ES-I3 (cell line): ENCODE data around the gene ROBO1.
A peak's percentile ranks its signal among the peaks of the same experiment; 100 is the strongest.
"Not testable (repeated sequence)": the region's sequence is repeated elsewhere in the genome, so short reads cannot be mapped to it uniquely, and the experiment has no call there.

Experiments
- H3K36me3 ChIP-seq: 2 replicates; pipeline ENCODE4 v1.6.1; 2013; ENCODE audit warnings: mild to moderate bottlenecking, low read length, control low read depth, moderate library complexity; ENCODE audit not compliant: insufficient read depth
- H3K4me1 ChIP-seq: 2 replicates; pipeline ENCODE4 v1.6.1; 2013; ENCODE audit warnings: mild to moderate bottlenecking, control low read depth, low read length; ENCODE audit not compliant: insufficient read depth
- H3K9ac ChIP-seq: 2 replicates; pipeline ENCODE4 v1.6.1; 2013; ENCODE audit warnings: low read depth, mild to moderate bottlenecking, low read length, moderate library complexity
- H3K9me3 ChIP-seq: 2 replicates; pipeline ENCODE4 v1.6.1; 2013; ENCODE audit warnings: mild to moderate bottlenecking, low read length, moderate library complexity; ENCODE audit not compliant: control insufficient read depth, insufficient read depth

The ROBO1 gene

GRCh38 chr3:79344876-79345871 lies 422.6 kb downstream of the ROBO1 start:
- Histone ChIP-seq H3K9me3 (no peaks in the 10 kb centered on the region), H3K9ac (no peak overlapping the region), H3K4me1 (no peaks in the 10 kb centered on the region), H3K36me3 (no peaks in the 10 kb centered on the region)

- Histone ChIP-seq H3K9ac (no peak overlapping the region), H3K9me3 (peaks cover 1% of the 10 kb centered on the region; the same call in 1 of the 2 replicates), H3K4me1 (no peaks in the 10 kb centered on the region), H3K36me3 (no peaks in the 10 kb centered on the region)
Measured at GRCh38 chr3:79341961-79342360, 425.8 kb downstream of the ROBO1 start.

DNA sequence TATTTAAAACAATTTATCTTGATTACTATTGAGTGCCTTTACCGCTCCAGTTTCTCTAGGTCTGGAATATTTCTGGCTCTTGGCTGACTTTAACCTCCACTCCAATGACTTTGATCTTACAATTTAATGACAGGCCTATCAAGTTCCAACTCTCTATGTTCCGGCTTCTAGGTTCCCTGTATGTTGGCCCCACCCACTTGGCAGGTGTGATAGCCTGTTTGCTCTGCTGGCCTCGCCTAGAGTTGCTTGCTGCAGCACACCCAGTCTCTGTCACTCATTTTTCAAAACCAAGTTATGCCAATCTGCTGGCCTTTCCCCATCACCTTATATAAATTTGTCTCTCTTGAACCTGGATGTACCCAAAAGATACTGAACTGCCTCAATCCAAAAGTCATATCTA lies 428.0 kb downstream of the ROBO1 start:
- H3K9me3 ChIP-seq: peaks cover 3% of the 10 kb centered on the region
- H3K4me1 ChIP-seq: no peaks in the 10 kb centered on the region
- no peaks in the 10 kb centered on the region; the same call in 1 of the 2 replicates for H3K36me3 ChIP-seq
- H3K9ac ChIP-seq: no peak overlapping the region

- no peaks in the 10 kb centered on the region; the same call in 1 of the 2 replicates for H3K36me3 ChIP-seq
- peaks cover 3% of the 10 kb centered on the region for H3K9me3 ChIP-seq
- H3K4me1 ChIP-seq: no peaks in the 10 kb centered on the region
- no peak overlapping the region for H3K9ac ChIP-seq
Measured at GRCh38 chr3:79337798-79338197, 430.0 kb downstream of the ROBO1 start.

DNA sequence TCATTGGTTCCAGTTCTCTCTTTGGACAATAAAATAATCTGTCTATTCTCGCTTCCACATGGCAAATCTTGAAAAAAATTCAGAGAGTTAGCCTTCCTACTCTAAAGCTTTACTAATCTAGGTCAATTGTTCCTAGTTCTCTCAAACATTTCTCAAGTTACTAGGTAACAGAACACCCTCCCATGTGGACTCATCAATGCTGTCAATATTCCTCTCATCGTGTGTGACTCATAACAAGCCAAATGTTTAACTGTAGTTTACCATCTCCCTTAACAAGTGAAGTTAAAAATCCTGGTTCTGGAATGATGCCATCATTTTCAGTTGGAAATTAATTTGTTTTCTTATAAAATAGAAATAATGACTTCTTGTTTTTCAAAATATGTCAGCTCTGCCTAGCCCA lies 438.6 kb downstream of the ROBO1 start:
- H3K9ac ChIP-seq: no peak overlapping the region
- H3K36me3 ChIP-seq: no peaks in the 10 kb centered on the region
- no peaks in the 10 kb centered on the region for H3K9me3 ChIP-seq
- peaks cover 34% of the 10 kb centered on the region; the same call in 1 of the 2 replicates for H3K4me1 ChIP-seq

DNA sequence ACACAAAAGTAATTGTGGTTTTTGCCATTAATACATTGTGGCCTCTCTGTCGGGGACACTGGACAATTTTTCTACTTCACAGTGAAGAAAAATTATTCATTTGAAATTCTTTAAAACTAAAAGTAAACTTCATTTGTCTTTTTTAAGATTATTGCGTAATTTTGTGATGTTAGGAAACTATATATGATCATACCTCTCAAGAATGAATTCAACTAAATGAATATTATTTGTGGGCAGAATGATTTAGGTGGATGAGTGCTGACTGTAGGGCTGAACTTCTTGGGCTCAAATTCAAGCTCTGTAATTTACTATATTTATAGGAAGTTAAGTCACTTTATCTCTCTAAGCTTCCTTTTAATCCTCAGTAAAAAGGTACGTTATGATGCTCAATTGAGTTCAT lies 441.2 kb downstream of the ROBO1 start:
- H3K36me3 ChIP-seq: no peaks in the 10 kb centered on the region
- H3K9ac ChIP-seq: peak overlapping the region; percentile 31; the same call in 1 of the 2 replicates
- peaks cover 34% of the 10 kb centered on the region; the same call in 1 of the 2 replicates for H3K4me1 ChIP-seq
- no peaks in the 10 kb centered on the region for H3K9me3 ChIP-seq

DNA sequence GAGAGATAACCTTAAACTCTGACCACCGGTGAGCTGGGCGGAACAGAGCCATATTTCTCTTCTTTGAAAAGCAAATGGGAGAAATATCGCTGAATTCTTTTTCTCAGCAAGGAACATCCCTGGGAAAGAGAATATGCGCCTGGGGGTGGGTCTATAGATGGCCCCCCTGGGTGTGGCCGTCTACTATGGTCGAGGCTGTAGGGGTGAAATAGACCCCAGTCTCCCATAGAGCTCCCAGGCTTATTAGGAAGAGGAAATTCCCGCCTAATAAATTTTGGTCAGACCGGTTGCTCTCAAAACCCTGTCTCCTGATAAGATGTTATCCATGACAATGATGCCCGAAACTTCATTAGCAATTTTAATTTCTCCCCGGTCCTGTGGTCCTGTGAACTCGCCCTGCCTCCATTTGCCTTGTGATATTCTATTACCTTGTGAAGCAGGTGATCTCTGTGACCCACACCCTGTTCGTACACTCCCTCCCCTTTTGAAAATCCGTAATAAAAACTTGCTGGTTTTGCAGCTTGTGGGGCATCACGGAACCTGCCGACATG lies 441.9 kb downstream of the ROBO1 start:
- H3K9me3 ChIP-seq, H3K36me3 ChIP-seq: not testable (repeated sequence)
- Histone ChIP-seq H3K9ac (peak overlapping the region; percentile 31; the same call in 1 of the 2 replicates), H3K4me1 (peaks cover 34% of the 10 kb centered on the region; the same call in 1 of the 2 replicates)

DNA sequence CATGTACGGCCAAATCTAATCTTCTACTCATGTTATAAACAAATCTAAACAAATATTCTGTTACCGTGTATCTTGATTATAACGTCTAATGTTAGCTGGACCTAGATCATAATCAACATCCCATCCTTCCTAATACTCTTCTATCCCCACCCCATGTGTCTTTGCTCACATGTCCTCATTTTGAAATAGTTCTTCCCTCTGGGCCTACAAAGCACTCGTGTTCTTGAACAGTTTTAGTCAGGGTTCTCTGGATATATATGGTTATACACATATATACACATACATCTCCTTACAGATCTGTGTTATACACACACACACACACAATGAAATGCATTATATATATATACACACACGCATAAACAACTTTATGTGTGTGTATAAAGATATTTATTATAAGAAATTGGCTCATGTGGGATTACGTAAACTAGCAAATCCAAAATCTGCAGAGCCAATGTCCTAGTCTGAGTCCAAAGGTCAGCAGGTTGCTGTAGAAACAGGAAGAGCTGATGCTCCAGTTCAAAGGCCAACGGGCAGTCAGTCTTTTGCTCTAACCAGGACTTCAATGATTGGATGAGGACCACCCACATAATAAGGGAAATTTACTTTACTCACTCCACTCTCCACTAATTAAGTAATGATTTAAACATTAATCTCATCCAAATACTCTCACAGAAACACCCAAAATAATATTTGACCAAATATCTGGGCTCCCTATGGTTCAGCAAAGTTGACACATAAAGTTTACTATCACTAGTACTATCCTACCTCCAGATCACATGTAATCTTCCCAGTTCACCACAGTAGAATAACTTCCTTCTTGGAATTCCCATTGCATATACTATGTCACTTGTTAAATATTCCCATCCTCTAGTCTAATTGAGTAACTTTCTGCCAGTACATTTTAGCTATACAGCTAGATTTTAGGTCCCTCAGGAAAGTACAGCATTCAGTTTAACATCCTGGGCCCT lies 450.0 kb downstream of the ROBO1 start:
- H3K4me1 ChIP-seq: no peaks in the 10 kb centered on the region
- H3K9me3 ChIP-seq: no peaks in the 10 kb centered on the region
- no peak overlapping the region for H3K9ac ChIP-seq
- no peaks in the 10 kb centered on the region for H3K36me3 ChIP-seq

DNA sequence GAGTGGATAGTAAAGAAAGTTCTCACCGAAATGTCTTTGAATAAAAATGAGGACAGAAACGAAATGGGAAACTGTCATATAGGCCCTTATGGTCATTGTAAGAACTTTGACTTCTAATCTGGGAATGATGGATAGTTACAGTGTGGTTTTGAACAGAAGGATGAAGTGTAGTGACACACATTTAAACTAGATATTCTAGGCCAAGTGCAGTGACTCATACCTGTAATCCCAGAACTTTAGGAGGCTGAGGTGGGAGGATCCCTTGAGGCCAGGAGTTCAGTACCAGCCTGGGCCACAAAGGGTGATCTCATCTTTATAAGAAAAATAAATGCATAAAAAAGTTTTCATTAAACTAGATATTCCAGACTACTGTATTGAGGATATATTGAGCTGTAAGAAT lies 452.8 kb downstream of the ROBO1 start:
- H3K9me3 ChIP-seq: no peaks in the 10 kb centered on the region
- no peaks in the 10 kb centered on the region for H3K4me1 ChIP-seq
- no peaks in the 10 kb centered on the region for H3K36me3 ChIP-seq
- no peak overlapping the region for H3K9ac ChIP-seq

GRCh38 chr3:79314544-79314943 lies 453.3 kb downstream of the ROBO1 start:
- no peaks in the 10 kb centered on the region for H3K4me1 ChIP-seq
- no peak overlapping the region for H3K9ac ChIP-seq
- no peaks in the 10 kb centered on the region for H3K36me3 ChIP-seq
- H3K9me3 ChIP-seq: no peaks in the 10 kb centered on the region

DNA sequence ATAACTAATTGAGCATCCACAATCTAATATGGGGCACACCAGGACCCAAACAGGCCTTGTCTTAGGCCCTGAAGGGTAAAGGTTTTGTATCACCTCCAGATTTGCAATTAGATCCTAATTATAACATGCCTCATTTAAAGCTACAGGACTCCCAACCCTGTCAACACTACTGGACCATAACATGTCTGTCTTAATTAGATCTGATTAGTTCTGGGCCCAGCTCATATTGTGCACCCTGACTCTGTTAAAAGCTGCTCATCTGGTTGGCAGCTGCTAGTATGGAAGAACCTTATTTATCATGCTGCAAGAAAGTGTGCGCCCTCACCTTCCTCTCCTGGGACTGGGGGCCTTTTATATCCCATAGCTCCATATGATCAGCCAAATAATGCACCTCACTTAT lies 457.8 kb downstream of the ROBO1 start:
- peaks cover 13% of the 10 kb centered on the region; the same call in 1 of the 2 replicates for H3K4me1 ChIP-seq
- H3K9ac ChIP-seq: no peak overlapping the region
- no peaks in the 10 kb centered on the region for H3K36me3 ChIP-seq
- H3K9me3 ChIP-seq: no peaks in the 10 kb centered on the region

DNA sequence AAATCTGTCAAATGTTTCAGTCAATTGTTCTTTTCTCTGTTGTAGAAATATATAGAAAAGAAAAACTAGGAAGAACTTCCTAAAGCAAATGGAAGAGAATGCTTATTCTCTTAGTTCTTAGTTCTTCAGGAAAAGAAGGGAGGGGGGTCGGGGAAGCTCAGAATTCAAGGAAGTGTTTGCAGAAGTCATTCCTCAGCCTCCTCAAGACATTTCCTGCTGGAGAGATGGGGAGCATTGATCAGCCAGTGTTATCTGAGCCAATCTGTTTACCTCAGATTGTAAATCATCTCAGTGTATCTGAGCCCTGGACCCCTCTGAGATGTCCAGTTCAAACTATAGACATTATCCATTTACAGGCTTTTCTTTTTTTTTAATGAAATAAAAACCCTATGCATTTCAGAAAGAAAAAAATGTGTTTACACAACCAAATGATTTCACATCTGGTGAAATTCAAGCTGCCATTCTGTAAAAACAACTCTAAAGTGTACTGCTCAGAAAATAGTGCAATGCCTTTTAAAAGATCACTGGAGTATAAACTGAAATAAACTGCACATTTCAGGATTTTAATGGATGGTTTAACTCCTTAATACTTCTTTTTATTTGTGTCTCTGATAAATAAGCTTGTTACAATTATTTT lies 460.7 kb downstream of the ROBO1 start:
- Histone ChIP-seq H3K9me3 (no peaks in the 10 kb centered on the region), H3K4me1 (peaks cover 13% of the 10 kb centered on the region; the same call in 1 of the 2 replicates), H3K36me3 (no peaks in the 10 kb centered on the region), H3K9ac (no peak overlapping the region)

GRCh38 chr3:79299949-79300635 lies 467.7 kb downstream of the ROBO1 start:
- not testable (repeated sequence) for H3K4me1 ChIP-seq, H3K36me3 ChIP-seq, H3K9me3 ChIP-seq, H3K9ac ChIP-seq
